DMS53 treated with DMSO at 0.1 percent for 48 hours (cell line): ENCODE measurements around the gene PHF11.

ENCODE experiments used
- DNase-seq: peaks from one replicate; lab custom pipeline; 2025; ENCODE audit not compliant: unreplicated experiment; lab: John Stamatoyannopoulos, UW

Gene PHF11

GRCh38 chr13:49497272-49497671 lies 1.5 kb downstream of the PHF11 start:
- DNase-seq: no peak

GRCh38 chr13:49498206-49498605 lies 2.5 kb downstream of the PHF11 start:
- DNase-seq: no peak

- DNase-seq: no peak
These were observed 4.3 kb downstream of the PHF11 start for GRCh38 chr13:49499889-49500660.

DNA sequence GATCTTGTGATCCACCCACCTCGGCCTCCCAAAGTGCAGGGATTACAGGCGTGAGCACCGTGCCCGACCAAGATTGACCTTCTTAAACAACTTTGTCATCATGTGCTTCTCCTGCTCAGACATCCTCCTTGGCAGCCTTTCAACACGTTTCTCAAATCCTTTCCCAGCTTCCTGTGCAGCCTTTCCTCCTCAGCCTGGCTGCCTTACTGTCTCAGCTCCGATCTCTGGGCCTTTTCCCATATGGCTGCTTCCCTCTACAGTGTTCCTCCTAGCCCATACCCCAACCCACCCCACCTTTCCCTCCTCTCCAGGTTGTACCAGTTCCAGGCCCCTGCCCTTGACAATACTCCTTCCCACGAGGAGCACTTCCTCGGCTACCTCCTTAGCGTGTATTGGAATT lies 7.2 kb downstream of the PHF11 start:
- DNase-seq: no peak

GRCh38 chr13:49503951-49504350 lies 8.2 kb downstream of the PHF11 start:
- DNase-seq: no peak

DNA sequence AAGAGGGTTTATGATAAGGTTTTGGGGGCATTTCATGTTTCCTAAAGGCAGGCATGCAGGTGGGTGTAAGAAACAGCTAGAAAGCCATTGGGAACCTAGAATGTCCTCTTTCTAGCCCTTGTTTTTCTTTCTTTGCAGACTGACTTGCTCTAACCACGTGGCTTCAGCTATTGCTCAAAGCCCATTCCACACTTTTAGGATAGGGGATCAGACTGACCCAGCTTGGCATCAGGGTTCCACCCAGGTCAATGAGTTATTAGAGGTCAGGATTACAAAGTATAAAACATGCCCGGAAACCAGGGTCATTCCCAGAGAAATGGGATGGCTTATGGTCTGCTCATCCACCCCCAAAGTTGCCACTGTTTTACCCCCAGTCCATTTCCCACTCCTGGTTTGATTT lies 16.8 kb downstream of the PHF11 start:
- no peak for DNase-seq

- DNase-seq: no peak
These were observed 20.7 kb downstream of the PHF11 start for GRCh38 chr13:49516467-49516866.

- DNase-seq: no peak
These were observed 21.7 kb downstream of the PHF11 start for GRCh38 chr13:49517461-49517860.

DNA sequence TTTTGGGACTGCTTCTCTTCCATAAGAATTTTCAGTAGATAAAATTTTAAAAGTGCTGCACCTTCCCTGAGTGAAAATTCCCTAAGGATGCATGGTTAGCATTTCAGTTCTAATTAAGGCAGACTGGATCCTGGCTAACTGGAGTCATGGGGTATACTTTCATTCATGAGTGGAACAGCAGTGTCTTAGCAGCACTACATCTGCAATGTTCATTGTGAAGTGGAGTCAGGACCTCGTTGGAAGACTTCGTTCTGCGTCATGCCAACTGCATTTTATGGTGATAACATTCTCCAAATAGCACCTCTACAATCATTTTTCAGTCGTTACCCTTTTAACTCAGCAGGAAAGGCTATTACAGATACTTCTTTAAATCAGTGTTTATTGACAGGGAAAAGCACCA lies 25.5 kb downstream of the PHF11 start:
- DNase-seq: no peak

DNA sequence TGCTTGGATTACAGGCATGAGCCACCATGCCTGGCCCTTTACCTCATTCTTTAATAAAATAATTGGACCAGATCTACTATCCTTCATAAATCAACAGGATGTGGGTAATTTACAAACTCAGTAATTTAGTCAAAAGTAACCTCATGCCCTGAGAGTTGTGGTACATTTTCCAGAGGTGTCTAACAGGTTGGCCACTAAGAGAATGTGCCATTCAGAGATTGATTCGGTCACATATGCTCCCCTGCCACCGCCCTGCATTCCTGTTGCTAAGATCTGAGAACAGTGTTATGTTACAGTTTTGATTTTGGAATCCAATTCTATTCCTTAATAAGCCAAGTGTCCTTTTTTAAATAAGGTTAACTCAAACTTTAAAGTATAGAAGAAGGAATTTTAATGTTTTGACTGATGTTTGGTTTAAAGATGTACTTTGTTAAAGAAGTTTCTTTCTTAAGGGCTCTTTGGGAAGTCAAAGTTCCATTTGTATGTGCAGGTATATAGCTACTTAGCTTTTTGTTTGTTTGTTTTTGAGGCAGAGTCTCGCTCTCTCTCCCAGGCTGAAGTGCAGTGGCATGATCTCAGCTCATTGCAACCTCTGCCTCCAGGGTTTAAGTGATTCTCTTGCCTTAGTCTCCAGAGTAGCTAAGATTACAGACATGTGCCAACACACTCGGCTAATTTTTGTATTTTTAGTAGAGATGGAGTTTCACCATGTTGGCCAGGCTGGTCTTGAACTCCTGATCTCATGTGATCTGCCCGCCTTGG lies 29.2 kb downstream of the PHF11 start:
- no peak for DNase-seq

DNA sequence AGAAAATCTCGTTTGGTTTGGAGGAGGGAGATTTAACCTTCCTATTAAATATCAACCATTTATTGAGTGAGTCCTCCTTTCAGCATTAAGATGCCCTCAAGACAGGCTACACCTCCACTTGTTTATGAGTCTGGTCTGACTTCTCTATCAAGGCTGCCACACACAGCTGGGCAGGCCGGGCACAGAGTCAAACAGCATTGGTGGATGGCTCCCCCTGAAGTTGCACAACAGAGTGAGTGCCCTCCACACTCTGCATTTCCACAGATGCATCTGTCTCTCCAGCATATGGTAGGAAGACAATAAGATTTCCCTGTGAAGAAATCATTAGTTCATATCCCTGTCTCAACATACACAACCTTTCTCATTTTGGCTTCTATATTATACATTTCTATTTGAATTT lies 31.4 kb downstream of the PHF11 start:
- no peak for DNase-seq

- no peak for DNase-seq
These were observed 32.4 kb downstream of the PHF11 start for GRCh38 chr13:49528161-49528560.

DNA sequence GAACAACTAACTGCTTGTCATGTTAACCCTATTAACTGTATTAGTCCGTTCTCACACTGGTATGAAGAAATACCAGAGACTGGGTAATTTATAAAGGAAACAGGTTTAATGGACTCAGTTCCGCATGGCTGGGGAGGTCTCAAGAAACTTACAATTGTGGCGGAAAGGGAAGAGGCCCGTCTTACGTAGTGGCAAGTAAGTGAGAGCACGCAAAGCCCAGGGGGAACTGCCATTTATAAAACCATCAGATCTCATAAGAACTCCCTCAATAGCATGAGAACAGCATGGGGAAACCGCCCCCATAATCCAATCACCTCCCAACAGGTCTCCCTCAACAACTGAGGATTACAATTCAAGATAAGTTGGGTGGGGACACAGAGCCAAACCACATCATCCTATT lies 34.7 kb downstream of the PHF11 start:
- no peak for DNase-seq

DNA sequence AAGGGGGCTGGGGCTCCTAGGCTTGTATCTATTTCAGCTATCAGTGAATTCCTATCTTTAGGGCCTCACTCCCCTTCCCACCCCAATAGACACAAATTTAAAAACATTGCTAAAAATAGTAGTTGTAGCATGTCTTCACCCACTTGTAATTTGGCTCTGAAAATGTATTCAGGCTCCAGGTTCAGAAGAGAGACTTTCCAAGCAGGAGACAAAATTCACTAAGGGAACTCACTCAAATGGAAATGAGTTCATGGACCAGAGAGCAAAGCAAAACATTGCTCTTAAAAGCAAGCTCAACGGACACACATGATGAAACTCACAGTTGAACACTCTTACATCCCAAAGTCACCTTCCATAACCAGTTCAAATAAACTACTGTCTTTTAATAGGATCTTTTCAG lies 36.8 kb downstream of the PHF11 start:
- DNase-seq: no peak

GRCh38 chr13:49533011-49533410 lies 37.3 kb downstream of the PHF11 start:
- no peak for DNase-seq

- no peak for DNase-seq
These were observed 38.0 kb downstream of the PHF11 start for GRCh38 chr13:49533591-49534269.

DNA sequence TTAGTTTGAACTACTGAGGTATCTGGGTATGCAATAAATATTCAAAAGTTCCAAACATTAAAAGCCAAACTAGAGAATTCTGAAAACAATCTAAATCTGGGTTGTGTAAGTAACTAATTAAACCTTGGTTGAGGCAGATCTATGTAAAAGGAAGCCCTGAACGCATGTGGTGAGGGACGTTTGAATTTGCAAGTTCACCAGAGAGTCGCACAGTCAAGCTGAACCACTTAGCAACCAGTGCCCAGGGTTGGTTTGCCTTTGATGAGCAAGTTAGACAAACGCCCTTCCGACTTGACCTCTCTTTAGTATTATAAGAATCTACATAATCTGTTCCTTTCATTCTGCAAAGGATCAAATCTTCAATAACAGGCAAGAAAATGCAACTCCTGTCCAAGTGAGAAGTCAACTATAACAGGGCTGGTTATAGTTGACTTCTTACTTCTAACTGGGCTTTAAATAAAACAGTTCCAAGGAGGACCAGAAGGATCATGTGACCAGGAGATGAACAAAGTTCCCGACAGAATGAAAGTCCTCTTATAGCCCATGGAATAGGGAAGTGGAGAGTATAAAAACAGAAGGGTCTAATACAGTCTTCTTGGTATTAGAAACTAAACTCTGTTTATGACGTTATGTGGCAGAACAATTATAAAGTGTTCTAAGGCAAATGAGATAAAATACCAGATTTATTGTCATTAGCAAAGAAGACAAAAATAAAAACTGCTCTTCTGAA lies 40.6 kb downstream of the PHF11 start:
- no peak for DNase-seq

DNA sequence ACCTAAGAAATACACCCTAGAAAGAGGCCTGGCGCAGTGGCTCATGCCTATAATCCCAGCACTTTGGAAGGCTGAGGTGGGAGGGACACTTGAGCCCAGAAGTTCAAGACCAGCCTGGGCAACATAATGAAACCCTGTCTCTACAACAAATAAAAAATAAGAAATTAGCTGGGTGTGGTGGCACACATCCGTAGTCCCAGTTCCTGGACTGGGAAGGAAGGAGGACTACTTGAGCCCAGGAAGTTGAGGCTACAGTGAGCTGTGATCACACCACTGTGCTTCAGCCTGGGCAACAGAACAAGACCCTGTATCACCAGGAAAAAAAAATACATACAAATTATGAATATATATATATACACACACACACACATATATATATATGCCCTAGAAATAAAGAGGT lies 42.7 kb downstream of the PHF11 start:
- no peak for DNase-seq

DNA sequence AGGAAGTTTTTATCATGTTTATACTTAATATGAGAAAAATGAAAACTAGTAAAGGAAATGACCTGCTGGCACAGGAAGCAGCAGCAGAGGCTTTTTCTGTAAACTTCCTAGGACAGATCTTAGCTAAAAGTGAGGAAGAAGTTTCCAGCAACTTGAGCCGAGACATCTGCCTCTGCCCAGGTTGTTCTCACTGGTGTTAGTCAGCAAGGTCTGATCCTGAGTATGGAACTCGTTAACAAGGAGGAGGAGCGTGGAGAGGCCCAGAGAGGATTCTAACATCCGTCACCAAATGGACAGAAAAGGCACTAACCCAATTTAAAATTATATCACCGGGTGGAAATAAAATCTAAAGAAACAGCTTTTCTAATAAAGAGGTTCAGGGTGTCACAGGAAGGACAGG lies 43.6 kb downstream of the PHF11 start:
- DNase-seq: no peak

DNA sequence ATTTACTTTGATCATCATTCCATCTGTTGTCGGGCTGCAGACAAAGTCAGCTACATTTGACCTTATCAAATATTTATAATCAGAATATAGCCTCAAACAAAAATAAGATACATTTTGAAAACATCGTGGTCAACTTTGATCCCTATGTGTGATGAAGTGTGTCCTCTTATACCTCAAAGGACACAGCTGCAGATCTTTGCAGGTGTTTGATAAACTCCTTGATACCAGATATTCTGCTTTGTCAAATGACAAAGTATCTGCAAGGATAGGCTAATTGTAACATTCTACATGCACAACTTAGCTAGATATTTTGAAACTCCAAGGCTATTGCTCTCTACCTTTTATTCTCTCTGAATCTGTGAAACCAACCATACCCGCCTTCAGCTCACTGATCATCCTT lies 44.0 kb downstream of the PHF11 start:
- DNase-seq: no peak

DNA sequence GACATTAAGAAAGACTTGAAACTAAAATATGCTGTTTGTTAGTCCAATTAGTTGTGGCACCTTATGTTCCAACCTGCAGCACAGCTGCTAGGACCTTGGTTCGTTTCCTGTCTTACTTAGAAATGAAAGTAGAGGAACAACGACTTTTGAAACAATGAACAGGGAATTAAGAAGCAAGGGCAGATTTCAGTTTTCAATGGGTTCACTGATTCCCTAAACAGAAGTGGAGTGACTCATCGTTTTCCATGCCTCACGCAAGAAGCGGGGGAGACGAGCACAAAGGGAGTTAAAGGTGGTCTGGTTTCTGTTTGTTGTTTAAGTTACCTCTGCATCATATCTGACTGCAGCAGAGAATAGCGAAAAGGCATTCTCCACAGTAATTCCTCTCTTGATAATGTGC lies 44.8 kb downstream of the PHF11 start:
- no peak for DNase-seq
